Activated CD4-positive, alpha-beta T cell treated with anti-CD3 and anti-CD28 coated beads, Interleukin-2, Interleukin-6, amounts not matched to agents 100 ng/mL and 50 ng/mL, durations not matched to agents 16 hours and 8 hours (primary cell): ENCODE data around the gene TMEM183A.
A peak's percentile ranks its signal among the peaks of the same experiment; 100 is the strongest.
"Not testable (repeated sequence)": the region's sequence is repeated elsewhere in the genome, so short reads cannot be mapped to it uniquely, and the experiment has no call there.

ENCODE experiments used
- DNase-seq: peaks from one replicate; pipeline ENCODE4 v3.0.0-alpha.2; 2020

Gene TMEM183A

DNA sequence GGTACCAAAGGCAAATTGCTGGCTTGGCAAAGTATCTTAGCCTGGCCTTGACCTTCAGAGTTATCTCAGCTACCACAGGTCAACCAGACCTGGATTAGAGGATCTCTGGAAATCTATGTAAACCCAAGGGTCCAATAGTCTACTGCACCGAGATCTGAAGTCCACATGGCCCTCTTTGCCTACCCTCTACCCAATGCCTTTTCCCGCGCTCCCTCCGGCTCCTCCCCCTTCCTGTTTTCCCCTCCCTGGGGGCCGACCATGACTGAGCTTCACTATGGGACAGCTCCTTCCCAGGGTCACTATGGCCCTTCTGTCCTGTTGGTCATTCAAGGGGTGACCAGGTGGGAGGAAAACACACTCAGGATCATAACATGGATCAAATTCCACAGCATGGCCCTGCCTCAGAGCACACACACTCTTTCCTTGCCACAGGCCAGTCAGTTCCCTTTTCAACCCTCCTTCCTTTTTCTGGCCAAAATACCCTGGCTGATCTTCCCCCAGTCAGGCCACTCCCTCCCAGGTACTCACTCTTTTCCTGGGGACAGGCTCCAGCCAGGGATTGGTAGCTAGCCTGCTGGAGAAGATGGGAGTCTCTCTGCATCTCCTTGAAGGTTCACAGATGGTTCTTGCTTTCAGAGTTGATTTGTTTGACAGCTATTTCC, 19.1 kb upstream of the TMEM183A start:
- DNase-seq = no peak

DNA sequence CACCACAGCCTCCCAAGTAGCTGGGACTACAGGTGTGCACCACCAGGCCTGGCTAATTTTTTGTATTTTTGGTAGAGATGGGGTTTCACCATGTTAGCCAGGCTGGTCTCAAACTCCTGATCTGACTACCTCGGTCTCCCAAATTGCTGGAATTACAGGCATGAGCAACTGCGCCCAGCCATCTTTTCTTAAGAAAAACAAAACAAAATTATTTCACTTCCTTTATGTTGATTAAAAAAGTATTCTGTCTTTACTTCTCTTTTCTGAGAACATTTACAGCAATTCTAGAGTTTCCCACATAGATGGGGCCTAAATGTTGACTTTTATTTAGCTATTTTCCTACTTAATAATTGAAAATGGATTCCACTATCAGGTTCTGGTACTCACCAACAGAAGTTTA, 17.3 kb upstream of the TMEM183A start:
- DNase-seq = no peak

DNA sequence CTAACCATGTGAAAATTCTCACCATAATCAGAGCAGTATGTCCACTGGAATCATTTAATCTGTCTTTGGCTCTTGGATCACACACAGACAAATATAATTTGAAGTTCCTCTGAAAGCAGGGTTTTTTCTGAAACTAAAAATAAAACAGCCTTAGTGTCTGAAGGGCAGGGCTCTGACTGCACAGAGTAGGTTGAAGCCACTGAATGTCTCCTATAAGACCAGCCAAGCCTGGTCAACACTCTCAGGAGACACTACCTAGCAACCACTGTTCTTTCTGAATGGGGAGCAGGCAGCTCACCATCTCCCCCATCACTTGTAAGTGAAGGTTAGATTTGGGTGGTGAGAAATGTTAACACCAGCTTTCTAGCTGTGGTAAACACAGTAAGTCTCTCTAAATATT, 16.1 kb upstream of the TMEM183A start:
- DNase-seq = no peak

DNA sequence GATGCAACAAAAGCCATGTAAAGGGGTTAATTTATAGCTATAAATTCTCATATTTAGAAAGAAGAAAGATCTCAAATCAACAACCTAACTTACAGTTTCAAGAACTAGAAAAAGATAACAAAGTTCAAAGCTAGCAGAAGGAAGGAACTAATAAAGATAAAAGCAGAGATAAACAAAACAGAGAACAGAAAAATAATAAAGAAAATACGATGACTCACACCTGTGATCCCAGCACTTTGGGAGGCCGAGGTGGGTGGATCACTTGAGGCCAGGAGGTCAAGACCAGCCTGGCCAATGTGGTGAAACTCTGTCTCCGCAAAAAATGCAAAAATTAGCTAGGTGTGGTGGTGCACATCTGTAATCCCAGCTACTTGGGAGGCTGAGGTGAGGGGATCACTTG, 12.4 kb upstream of the TMEM183A start:
- no peak for DNase-seq

DNA sequence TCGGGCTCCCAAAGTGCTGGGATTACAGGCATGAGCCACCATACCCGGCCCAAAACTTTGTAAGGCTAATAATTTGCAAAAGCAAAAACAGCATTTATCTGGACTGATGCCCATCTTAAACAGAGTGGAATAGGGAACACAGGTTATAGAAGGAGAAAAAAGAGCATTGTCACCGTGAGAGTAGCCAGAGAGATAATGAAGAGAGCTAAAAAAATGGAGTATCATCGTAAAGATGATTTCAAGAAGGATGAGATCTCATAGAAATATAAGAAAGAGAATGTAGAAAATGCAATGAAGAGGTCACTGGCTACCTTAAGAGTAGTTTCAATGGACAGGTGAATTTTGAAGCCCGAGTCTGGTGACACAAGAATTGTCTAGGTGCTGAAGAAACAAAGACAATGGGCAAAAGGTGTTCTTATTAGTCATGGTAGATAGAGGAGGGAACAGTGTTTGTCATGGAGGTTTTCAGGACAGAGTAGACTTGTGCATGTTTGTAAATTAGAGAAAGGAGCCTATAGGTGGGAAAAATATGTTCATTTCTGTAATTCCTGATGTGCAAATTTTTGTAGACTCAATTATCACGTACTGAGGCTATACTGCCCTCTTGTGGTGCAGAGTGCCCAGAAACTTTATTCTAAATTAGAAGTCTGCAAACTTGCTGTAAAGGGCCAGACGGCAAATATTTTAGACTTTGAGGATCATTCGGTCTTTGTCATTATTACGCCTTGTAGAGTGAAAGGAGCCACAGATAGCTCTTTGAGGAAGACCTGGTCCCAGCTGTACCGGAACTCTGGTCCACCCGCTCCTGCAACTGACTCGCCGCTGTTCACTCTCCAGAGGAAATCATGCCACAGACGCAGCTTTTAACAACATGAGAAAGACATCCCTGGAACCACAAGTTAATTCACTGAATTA, 8.1 kb upstream of the TMEM183A start:
- peak; percentile 72 for DNase-seq

DNA sequence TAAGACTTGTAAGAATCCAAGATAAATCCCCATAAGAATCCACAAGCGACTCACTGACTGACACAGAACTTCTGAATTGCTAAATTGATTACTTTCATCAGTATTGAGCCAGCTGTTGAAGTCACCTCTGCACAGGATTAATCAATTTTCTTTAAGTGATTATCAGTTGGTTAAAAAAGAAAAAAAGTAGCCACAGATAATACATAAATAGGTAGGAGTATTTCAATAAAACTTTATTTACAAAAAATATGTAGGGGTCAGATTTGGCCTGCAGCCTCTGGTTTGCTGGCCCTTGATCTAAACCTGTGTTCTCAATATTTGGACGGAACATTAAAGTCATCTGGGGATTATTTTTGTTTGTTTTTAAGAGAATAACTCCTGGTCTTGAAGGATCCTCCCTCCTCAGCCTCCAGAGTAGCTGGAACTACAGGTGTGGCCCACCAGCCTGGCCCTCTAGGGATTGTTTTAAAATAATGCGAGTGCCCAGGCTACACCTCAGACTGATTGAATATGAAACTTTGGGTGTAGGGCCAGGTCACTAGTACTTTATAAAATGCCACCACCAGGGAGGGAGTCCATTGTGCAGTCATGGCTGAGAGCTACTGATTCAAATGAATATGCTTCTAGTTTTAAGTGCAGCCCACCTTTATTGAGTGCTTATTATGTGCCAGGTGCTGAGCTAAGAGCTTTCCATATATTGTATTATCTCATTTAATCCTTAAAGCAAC, 6.8 kb upstream of the TMEM183A start:
- no peak for DNase-seq

DNA sequence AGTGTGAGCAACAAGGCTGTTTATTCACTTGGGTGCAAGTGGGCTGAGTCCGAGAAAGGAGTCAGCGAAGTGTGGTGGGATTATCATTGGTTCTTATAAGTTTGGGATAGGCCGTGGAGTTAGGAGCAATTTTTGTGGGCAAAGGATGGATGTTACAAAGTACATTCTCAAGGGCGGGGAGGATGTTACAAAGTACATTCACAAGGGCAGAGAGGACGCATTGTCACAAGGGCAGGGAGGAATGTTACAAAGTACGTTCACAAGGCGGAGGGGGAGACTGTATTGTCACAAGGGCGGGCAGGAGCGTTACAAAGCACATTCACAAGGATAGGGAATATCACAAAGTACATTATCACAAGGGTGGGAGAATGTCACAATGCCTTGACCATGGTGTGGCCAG, 5.2 kb upstream of the TMEM183A start:
- no peak for DNase-seq

DNA sequence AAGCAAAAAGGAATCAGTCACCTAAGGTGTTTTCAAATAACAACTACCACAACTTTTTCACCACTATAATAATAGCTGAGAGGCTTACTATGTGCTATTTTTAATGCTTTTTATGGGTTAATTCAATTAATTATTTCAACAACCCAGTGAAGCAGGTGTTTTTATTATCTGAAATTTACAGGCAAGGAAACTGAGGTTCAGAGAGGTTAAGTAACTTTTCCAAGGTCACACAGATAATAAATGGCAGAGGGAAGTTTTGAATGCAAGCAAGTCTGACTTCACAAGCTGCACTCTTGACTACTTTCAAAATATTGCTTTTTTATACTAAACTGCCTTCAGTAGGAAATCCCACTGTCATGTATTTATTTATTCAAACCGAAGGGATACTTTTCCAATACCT, 4.2 kb upstream of the TMEM183A start:
- DNase-seq = no peak

DNA sequence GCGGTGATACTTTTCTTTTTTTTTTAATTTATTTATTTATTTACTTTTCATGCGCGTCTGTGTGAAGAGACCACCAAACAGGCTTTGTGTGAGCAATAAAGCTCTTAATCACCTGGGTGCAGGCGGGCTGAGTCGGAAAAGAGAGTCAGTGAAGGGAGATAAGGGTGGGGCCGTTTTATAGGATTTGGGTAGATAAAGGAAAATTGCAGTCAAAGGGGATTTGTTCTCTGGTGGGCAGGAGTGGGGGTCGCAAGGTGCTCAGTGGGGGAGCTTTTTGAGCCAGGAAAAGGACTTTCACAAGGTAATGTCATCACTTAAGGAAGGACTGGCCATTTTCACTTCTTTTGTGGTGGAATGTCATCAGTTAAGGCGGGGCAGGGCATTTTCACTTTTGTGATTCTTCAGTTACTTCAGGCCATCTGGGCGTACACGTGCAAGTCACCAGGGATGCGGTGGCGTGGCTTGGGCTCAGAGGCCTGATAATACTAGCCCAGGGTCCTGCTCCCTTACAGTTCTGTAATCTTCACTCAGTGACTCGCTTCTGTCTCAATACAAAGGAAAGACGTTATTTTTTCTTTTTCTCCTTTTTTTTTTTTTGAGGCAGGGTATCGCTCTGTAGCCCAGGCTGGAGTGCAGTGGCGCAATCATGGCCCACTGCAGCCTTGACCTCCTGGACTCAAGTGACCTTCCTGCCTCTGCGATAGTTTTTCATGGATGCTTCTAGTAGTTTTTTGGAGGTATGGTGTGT, 1.6 kb upstream of the TMEM183A start:
- DNase-seq = not testable (repeated sequence)

DNA sequence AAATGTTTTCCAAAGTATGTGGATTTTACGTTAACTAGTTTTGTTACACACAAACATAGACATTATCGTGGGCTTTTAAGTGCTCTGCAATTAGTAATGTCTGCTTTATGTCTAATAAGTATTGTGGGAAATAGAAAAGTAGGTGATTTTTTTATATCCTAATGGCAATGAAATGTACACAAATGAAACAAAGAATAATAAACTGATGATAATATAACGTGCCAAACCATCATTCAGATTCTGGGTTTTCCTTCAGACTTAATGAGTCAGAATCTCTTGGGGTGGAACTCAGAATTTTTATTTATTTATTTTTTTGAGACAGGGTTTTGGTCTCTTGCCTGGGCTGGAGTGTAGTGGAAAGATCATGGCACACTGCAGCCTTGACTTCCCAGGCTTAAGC, 2.0 kb downstream of the TMEM183A start:
- no peak for DNase-seq

DNA sequence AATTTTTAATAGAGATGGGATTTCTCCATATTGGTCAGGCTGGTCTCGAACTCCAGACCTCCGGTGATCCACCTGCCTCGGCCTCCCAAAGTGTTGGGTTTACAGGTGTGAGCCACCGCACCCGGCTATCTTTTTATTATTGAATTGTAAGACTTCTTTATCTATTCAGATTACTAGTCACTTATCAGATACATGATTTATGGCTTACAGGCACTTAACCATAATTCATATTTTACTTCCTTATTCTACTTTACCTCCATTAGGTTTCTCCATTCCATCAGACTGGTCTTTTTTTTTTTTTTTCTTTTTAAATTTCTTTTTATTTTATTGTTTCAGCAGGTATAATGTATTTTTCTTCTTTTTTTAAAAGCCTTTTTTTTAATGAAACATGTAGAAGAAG, 4.4 kb downstream of the TMEM183A start:
- no peak for DNase-seq

DNA sequence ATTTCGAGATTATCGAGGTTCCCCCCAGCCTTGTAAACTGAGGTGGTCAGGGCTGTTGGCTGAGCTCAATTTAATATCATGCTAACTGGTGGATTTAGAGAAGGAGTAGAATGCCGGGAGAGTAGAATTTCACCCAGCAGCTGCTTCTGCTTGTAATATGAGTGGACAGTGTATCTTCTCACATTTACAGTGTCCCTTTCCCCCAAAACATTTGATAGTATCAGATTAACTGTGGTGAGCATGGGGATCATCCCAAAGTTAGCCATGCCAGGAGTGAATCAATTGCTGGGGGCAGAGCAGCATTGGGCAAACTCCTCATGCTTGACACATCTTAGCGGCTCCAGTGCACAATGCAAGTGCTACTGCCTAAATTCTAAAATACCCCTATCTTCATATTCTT, 9.9 kb downstream of the TMEM183A start:
- no peak for DNase-seq

DNA sequence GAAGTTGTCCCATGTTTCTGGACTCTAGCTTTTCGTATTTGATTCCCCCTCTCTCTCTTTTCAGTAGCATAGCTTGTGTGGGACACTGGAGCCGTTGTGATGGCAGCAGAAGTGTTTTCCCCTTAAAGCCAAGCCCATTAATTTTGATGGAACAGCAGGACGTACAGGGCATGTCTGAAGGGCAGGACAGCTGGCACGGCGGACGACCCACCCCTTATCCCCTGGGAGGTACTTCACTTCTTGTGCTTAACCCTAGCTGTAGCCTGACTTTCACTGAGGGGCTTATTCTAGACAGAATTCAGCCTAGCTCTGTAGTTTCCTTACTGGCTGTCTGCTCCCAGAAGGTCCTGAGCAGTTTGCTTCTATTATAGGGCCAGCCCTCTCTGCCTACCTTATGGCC, 10.5 kb downstream of the TMEM183A start:
- DNase-seq = no peak

DNA sequence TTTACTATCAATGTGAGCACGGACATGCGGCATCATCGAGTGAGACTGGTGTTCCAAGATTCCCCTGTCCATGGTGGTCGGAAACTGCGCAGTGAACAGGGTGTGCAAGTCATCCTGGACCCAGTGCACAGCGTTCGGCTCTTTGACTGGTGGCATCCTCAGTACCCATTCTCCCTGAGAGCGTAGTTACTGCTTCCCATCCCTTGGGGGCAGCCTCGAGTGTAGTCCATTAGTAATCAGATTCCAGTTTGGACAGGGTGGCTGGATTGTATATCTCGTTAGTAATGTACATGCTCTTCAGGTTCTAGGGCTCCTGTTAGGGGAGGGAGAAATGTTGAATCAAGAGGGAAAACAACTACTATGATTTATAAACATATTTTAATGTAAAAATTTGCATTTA, 15.7 kb downstream of the TMEM183A start:
- DNase-seq = not testable (repeated sequence)

DNA sequence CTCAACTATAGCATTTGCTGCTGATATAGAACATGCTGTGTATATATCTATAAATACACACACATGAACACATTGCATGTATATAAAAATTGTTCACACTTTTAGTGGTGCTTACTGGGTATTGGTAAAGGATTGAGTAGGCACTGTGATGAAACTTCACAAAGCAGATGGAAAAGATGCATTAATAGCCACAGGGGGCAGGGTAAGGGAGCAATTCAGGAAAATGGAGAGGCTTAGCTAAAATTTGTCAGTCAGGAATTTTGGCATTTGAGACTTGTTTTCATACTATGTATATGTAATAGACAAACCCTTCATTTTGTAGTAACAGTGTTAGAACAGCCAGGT, 18.5 kb downstream of the TMEM183A start:
- no peak for DNase-seq

DNA sequence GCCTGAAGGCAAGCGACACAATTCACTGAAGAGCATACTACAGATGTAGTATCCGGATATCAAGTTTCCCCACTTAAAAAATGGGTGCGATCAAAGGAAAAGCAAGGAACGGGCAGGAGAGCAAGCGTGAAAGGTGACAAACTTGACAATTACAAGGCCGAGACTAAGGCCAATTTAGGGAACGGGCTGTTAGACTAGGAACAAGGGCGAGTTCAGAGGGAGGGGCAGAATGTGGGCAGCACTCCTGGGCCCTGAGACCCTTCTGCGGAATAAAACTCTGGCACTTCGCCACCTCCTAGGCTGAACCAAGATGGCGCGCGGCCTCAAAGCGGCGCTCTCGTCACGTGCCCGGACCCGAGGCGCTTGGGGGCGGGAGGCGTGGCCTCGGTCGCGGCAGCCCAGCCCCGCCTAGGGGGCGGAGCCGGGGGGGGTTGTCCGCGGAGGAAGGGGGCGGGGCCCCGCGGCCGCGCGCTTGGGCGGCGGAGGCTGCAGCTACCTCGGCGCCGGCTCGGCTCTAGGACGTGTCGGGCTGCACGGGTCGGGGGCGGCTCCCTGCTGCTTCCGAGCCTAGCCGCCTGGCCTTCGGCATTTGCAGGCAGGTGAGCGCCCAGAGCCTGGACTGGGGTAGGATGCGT, 19.0 kb downstream of the TMEM183A start, which contains the start of gene PPFIA4:
Gene PPFIA4 (plus strand): TSS at position 461 of the 635 bp plus-strand sequence. CDS start 12,518 bp downstream, outside the sequence.
- DNase-seq = peak; percentile 91

DNA sequence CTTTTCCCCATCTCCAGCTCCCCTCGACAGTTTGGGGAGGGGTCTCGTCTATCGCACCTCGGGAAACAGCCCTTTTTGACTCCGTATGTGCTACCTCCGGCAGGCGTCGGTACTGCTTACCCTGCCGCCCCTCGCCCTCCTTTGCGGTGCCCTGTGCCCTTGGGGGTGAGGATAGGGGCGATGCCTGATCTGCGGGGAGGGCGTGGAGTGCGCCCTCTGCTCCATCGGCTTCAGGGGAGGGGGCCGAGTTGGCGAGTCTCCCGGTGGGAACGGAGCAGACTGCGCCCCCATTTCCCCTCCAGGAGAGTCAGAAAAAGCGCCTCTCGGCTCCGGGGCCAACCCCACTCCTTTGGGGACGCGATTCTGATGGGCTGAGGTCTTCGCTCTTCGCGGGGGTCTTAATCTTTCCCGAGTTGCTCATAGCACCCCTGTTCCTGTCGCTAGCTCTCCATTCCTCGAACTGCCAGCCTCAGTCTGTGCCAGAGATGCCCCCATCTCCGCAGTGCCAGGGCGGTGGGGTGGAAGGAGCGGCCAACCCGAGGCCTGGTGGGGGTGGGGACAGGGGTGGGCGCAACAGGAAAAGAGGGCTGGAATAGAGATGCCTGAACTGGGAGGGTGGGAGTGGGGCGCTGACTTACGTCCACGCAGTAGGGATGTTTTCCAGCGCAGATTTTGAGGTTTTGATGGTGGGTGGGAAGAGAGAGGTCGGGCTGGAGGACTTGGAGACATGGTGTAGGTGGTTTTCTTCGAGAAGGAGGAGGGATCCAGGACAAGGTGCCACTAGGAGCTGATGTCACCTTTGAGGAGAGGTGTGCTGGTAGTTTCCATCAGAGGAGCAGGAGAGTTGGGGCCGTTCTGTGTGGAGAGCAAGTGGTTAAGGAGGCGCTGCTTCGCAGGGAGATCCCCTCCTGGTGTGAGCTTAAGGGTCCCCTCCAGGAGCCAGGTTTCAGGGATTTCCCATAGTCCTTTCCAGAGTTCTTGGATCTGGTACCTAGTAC, 19.8 kb downstream of the TMEM183A start:
- no peak for DNase-seq

DNA sequence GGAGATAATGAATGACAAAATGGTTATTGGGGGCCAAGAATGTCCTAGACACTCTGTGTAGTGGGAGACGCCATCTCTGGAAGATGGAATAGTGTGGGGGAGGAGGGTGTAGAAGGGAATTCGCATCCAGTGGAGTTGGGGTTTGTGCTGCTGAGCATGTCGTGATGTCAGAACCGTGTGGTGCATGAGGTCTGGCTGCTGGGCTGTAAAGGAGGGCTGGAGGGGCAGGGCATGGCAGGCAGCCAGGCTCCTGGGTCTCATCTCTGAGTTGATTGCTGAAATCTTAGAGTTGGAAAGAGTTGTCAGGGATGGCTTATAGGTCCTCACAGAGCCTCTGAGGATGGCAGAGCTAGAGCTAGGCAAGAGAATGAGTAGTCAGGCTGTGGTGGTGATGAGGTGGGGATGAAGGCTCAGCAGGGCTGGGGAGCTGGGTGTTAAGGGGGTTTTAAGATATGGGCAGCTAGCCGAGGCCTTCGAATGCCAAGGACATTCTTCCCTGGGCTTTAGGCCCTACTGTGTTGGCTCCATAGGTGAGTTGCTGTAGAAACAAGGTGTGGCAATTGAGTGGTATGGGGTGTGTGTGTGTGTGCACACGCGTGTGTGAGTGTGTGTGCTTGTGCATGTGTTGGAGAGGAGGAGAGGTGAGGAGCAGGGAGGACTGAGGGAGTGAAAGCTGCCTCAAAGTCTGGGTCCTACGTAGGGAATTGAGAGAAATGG, 21.1 kb downstream of the TMEM183A start:
- no peak for DNase-seq

DNA sequence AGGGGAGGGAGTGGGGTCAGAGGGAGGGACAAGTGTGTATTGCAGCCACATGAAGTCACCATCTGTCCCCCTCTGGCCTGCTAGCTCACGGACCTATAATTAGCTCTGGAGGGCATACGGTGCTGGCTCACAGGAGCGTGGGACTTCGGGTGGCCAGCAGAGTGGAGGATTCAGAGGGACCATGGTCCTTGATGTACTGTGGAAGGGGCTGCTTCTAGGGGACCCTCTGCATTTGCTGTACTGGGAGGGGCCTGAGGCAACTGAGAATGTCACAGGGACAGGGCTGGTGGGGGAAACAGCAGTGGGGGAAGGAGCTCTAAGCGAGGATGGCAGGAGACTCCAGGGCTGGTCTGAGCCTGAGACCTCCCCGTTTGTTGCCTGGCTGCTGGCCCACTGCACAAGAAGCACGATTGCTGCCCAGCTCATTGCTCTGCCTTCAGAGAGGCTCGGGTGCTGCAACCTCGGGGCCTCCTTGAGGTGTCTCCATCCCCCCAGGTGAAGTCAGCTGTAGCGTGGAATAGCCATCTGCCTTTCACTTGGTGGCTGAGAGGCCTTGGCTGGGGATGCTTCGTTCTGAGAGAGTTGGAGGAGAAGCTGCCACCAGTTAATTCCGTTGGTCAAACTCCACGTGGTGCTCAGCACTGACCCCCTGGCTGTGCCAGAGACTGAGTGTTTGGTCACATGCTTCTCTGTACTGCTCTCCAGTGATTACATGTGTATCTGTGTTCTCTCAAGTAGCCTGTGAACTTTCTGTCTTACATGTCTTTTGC, 21.8 kb downstream of the TMEM183A start:
- DNase-seq = no peak

DNA sequence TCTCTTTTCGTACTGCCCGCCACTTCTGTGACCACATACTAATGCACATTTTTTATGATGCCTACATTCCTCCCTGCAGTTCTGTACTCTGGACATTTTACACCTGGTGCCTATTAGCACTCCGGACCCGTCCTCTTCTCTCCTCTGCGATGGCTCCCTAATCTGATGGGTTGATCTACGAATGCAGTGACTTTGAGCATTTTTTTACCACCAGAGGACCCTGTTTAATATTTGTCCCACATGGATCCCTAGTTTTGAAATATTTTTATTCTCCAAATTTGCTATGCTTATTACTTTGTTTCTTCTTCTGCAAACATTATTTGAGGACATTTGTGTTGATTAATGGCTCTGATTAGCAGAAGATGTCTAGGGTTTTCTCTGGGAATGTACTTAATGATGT, 24.3 kb downstream of the TMEM183A start:
- no peak for DNase-seq
